AG09309 (cell line): Measurements from ENCODE around the gene LAMTOR2.
"Not testable (repeated sequence)": the region's sequence is repeated elsewhere in the genome, so short reads cannot be mapped to it uniquely, and the experiment has no call there.

Experiments
- DNase-seq: peaks from one replicate; pipeline ENCODE4 v3.0.0-alpha.2; 2010; ENCODE audit warnings: low read depth
- H3K4me3 ChIP-seq: 2 replicates; pipeline ENCODE4 v1.5.1; 2011; ENCODE audit warnings: mild to moderate bottlenecking, low read depth, low read length, moderate library complexity; ENCODE audit not compliant: control insufficient read depth
- TF ChIP-seq, protein P1 (sequence below): IDR thresholded peaks from 2 replicates; pipeline ENCODE4 v1.5.1; 2011; ENCODE audit warnings: mild to moderate bottlenecking, low read depth, low read length, inconsistent platforms; ENCODE audit not compliant: insufficient read depth, control insufficient read depth; ENCODE audit errors: missing control alignments

The LAMTOR2 gene

GRCh38 chr1:156026588-156026987 is 28.0 kb upstream of the LAMTOR2 start:
- DNase-seq = no peak
- TF ChIP-seq, protein P1, sequence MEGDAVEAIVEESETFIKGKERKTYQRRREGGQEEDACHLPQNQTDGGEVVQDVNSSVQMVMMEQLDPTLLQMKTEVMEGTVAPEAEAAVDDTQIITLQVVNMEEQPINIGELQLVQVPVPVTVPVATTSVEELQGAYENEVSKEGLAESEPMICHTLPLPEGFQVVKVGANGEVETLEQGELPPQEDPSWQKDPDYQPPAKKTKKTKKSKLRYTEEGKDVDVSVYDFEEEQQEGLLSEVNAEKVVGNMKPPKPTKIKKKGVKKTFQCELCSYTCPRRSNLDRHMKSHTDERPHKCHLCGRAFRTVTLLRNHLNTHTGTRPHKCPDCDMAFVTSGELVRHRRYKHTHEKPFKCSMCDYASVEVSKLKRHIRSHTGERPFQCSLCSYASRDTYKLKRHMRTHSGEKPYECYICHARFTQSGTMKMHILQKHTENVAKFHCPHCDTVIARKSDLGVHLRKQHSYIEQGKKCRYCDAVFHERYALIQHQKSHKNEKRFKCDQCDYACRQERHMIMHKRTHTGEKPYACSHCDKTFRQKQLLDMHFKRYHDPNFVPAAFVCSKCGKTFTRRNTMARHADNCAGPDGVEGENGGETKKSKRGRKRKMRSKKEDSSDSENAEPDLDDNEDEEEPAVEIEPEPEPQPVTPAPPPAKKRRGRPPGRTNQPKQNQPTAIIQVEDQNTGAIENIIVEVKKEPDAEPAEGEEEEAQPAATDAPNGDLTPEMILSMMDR = no peak

DNA sequence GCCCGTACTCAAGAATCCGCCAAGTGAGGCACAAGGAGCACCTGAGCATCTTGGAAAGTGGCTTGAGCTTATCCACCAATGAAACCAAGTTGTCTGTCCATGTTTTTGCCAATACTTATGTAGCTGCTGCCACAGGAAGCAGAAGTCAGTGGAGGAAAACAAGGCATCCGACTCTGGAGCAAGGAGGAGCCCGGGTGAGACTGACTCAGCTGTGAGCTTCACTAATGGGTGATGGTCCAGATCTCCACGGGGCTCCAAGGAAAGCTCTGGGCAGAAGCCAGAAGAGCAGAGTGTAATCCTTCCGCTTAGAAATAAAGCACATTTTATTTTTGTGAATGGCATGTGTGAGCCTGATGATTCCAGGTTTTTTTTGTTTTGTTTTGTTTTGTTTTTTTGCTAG is 21.6 kb upstream of the LAMTOR2 start:
- H3K4me3 ChIP-seq = no peak overlapping the region
- DNase-seq = no peak
- TF ChIP-seq, protein P1 = no peak

More at GRCh38 chr1:156026588-156026987, 28.0 kb upstream of the LAMTOR2 start:
- no peak overlapping the region for H3K4me3 ChIP-seq

GRCh38 chr1:156034991-156035390 is 19.6 kb upstream of the LAMTOR2 start:
- not testable (repeated sequence) for H3K4me3 ChIP-seq, DNase-seq

GRCh38 chr1:156042828-156043227 is 11.8 kb upstream of the LAMTOR2 start:
- no peak for DNase-seq
- no peak overlapping the region for H3K4me3 ChIP-seq
- TF ChIP-seq, protein P1 = no peak

DNA sequence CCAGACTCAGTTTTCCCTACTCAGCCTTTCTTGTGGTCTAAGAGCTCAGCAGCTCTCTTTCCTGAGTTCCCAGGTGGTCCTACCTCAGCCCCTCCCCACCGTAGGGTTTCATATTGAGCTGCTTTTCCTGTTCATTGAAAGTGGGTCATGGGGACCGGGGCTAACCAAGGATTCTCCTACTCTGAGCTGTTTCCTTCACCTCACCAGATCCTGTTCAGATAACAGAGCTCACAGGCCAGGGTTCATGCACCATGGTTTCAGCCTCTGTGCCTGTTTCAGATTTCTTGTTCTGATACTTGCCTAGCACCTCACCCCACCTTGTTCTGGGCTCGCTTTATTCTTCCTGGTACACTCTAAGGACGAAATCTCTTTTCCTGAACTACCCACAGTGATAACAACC is 9.5 kb upstream of the LAMTOR2 start:
- H3K4me3 ChIP-seq = no peak overlapping the region
- TF ChIP-seq, protein P1 = no peak
- DNase-seq = no peak

DNA sequence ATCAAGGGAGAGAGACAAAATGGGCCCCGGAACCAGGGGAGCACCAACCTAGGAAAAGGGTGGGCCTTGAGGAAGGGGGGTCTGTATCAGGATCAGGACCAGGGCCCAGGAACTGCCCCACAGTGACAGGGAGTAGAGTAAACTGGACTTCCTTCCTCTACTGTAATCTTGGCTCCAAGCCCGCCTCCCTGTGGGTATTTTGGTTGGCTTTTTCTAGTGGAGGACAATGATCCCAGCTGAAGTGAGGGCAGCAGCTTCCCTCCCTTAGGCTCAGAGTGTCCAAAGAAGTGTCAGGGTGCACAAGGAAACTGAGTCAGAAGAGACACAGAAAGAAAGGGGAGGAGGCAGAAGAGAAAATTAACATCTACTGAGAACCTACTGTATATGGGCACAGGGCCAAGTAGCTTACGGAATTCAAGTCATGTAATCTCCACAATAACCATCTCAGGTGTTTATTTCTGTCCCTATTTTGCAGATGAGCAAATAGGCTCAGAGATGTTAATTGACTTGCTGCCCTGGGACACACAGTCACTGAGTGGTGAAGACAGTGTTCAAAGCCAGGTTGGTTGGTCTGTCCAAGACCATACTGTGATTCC is 5.8 kb upstream of the LAMTOR2 start:
- H3K4me3 ChIP-seq = no peak overlapping the region
- no peak for DNase-seq
- TF ChIP-seq, protein P1 = no peak

GRCh38 chr1:156050376-156050775 is 4.2 kb upstream of the LAMTOR2 start:
- DNase-seq = no peak
- TF ChIP-seq, protein P1 = no peak
- H3K4me3 ChIP-seq = no peak overlapping the region
